ENCODE results near the gene GLIPR1L2. TPM values are rescaled to one million over a fixed set of nuclear protein-coding genes. Genes with fewer than 3 reads are reported as not detected.
"Not testable (repeated sequence)": the region's sequence is repeated elsewhere in the genome, so short reads cannot be mapped to it uniquely, and the experiment has no call there.

The GLIPR1L2 gene
- total RNA-seq, 3 donors from 2014 or later, result 0.20 TPM; not detected in 2

DNA sequence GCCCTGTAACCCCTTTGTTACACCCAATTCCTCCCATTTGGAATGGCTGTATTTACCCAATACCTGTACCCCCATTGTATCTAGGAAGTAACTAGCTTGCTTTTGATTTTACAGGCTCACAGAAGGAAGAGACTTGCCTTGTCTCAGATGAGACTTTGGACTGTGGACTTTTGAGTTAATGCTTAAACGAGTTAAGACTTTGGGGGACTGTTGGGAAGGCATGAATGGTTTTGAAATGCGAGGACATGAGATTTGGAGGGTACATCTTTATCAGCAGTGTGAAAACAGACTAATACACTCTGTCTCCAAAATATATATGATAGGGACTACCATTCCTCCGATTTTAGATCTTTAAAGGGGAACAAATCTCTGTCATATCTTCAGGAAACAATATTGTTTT, 51.6 kb downstream of the GLIPR1L2 start:
- not testable (repeated sequence) for H3K36me3 Mint-ChIP-seq (ENCODE audit: insufficient read depth); ATAC-seq; H3K9me3 Mint-ChIP-seq; DNase-seq; H3K4me1 Mint-ChIP-seq (ENCODE audit: low read depth); H3K27me3 Mint-ChIP-seq (ENCODE audit: low read depth); H3K4me3 Mint-ChIP-seq

- Mint-ChIP-seq H3K4me1 (ENCODE audit: low read depth) (no peaks in the 10 kb centered on the region), H3K4me3 (no peak overlapping the region), H3K9me3 (peaks cover 4% of the 10 kb centered on the region), H3K36me3 (ENCODE audit: insufficient read depth) (peaks cover 3% of the 10 kb centered on the region), H3K27me3 (ENCODE audit: low read depth) (peaks cover 5% of the 10 kb centered on the region)
- ATAC-seq (no peak), DNase-seq (no peak)
Observed at GRCh38 chr12:75443709-75444108, 52.8 kb downstream of the GLIPR1L2 start.

DNA sequence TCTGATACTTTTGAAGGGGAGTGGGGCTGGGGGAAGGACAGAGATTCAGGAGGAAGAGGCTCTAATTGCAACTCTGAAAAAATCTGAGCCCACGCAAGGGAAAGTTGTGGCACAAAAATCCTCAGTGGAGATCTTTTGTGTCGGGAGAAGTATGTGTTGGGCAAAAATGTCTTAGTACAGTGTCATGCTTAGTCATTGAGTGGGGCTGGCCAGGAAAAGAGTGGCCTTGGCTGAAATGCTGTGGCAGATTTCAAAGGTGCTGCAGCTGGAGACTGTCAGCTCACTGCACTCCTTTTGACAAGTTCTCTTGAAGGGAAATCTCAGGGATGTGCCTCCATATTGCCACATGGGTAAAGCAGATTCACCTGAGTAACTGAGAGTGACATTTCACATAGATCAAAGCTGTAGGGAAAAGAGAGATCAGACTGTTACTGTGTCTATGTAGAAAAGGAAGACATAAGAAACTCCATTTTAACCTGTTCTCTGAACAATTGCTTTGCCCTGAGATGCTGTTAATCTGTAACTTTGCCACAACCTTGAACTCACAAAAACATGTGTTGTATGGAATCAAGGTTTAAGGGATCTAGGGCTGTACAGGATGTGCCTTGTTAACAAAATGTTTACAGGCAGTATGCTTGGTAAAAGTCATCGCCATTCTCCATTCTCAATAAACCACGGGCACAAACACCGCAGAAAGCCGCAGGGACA, 53.7 kb downstream of the GLIPR1L2 start:
- Mint-ChIP-seq H3K4me1 (ENCODE audit: low read depth) (no peaks in the 10 kb centered on the region), H3K4me3 (no peak overlapping the region), H3K27me3 (ENCODE audit: low read depth) (peaks cover 5% of the 10 kb centered on the region), H3K9me3 (peaks cover 4% of the 10 kb centered on the region), H3K36me3 (ENCODE audit: insufficient read depth) (peaks cover 3% of the 10 kb centered on the region)
- ATAC-seq, result no peak
- DNase-seq, result no peak

- H3K4me1 Mint-ChIP-seq (ENCODE audit: low read depth); ATAC-seq; H3K9me3 Mint-ChIP-seq; DNase-seq; H3K27me3 Mint-ChIP-seq (ENCODE audit: low read depth); H3K4me3 Mint-ChIP-seq; H3K36me3 Mint-ChIP-seq (ENCODE audit: insufficient read depth): not testable (repeated sequence)
Observed at GRCh38 chr12:75445137-75445507, 54.2 kb downstream of the GLIPR1L2 start.

DNA sequence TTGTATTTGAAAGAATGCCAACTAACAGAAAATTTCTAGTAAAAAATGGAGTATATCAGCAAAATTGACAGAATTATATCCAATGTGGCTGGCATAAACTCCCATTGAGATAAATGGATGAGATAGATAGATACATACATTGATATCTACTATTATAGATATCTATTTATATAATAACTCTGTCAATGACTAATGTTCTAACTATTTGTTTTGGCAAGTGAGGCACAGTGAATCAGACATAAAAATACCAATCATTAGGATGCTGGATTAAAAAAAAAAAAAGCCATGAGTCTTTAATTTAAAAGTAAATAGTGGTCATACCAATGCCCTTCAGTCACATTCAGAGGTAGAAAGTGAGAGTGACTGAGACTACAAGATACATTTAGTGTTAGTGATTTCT, 56.0 kb downstream of the GLIPR1L2 start:
- DNase-seq (no peak), ATAC-seq (no peak)
- no peaks in the 10 kb centered on the region for H3K9me3 Mint-ChIP-seq
- H3K27me3 Mint-ChIP-seq (ENCODE audit: low read depth), result no peaks in the 10 kb centered on the region
- no peaks in the 10 kb centered on the region for H3K36me3 Mint-ChIP-seq (ENCODE audit: insufficient read depth)
- no peaks in the 10 kb centered on the region for H3K4me1 Mint-ChIP-seq (ENCODE audit: low read depth)
- H3K4me3 Mint-ChIP-seq, result no peak overlapping the region

DNA sequence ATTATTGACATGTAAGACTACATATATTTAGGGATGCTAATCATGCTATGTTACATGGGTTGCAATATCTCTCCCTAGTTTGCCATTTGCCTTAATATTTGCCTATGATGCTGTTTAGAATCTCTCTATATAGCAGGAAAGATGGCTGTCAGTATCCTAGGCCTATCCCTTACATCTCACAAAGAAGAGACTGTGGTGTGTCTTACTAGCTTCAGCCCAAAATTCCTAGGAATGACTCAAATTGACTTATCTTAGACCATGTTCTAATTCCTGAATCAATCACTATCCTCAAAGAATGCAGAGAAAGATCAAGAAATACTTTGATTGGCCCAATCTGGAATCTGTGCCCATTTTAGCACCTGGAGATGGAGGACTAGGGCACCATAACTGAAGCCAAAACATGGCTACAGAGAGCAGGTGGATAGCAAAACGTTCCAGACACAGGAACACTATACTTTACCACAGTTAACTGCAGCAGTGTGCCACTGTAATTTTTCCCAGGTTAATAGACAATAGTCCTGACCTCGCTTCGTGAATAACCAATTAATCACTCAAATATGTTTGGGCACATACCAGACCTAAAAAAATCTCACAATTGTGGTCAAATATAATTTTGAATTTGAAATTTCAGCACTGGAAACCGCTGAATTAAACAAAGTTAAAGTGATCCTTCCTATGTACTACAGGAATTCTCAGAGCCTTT, 57.0 kb downstream of the GLIPR1L2 start:
- H3K4me3 Mint-ChIP-seq, result no peak overlapping the region
- no peaks in the 10 kb centered on the region for H3K9me3 Mint-ChIP-seq
- ATAC-seq (no peak), DNase-seq (no peak)
- no peaks in the 10 kb centered on the region for H3K4me1 Mint-ChIP-seq (ENCODE audit: low read depth)
- no peaks in the 10 kb centered on the region for H3K36me3 Mint-ChIP-seq (ENCODE audit: insufficient read depth)
- no peaks in the 10 kb centered on the region for H3K27me3 Mint-ChIP-seq (ENCODE audit: low read depth)

DNA sequence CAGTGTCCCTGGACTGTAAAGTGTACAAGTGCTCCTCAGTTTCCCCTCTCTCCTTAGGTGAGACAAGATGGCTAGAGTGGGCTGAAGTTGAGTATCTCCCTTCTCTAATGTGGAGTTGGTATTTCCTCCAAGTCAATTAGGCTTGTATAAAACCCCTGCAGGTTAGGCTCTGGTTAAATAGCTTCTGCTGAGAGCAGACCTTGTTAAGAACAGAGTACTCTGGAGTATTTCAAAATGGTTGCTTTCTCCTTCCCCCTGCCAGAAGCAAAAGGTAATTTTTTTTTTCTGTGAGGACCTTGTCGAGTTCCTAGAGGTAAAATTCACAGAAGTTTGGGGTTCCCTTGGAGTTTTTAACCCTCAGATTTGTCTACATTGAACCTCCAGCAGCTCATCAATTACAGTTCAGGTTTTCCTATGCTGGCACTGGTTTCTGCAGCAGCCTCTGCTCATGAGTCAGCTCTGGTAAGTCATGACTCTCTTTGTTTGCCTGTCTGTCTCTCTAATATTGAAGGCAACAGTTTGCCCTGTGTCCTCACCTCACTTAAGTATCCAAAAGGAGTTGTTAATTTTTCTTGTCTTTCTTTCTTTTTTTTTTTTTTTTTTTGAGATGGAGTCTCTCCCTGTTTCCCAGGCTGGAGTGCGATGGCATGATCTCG, 61.9 kb downstream of the GLIPR1L2 start:
- no peaks in the 10 kb centered on the region for H3K27me3 Mint-ChIP-seq (ENCODE audit: low read depth)
- DNase-seq (no peak), ATAC-seq (no peak)
- H3K9me3 Mint-ChIP-seq, result peaks cover 4% of the 10 kb centered on the region
- H3K4me1 Mint-ChIP-seq (ENCODE audit: low read depth), result peaks cover 18% of the 10 kb centered on the region
- H3K4me3 Mint-ChIP-seq, result no peak overlapping the region
- H3K36me3 Mint-ChIP-seq (ENCODE audit: insufficient read depth), result no peaks in the 10 kb centered on the region

- peaks cover 4% of the 10 kb centered on the region for H3K9me3 Mint-ChIP-seq
- no peaks in the 10 kb centered on the region for H3K36me3 Mint-ChIP-seq (ENCODE audit: insufficient read depth)
- no peak overlapping the region for H3K4me3 Mint-ChIP-seq
- no peak for DNase-seq
- peaks cover 43% of the 10 kb centered on the region for H3K4me1 Mint-ChIP-seq (ENCODE audit: low read depth)
- no peaks in the 10 kb centered on the region for H3K27me3 Mint-ChIP-seq (ENCODE audit: low read depth)
- no peak for ATAC-seq
Observed at GRCh38 chr12:75455839-75456238, 65.0 kb downstream of the GLIPR1L2 start.

DNA sequence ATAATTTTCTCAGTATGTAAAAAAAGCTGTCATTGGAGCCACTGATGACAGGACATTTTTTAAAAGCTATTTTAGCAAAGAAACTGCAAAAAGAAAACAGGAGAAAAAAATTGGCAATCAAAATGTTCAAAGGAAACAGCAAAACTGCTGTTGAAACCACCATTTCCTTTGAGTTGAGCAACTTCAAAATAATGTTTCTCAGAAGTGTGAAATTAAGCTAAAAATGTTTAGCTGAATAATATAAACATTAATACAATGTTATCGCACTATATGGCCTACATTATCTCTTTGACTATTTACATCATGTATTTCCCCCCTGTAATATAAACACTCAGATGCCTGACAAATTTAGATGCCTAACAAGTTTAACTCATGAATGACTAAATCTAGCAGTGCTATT, 66.3 kb downstream of the GLIPR1L2 start:
- DNase-seq, result no peak
- ATAC-seq, result no peak
- peaks cover 4% of the 10 kb centered on the region for H3K9me3 Mint-ChIP-seq
- peak overlapping the region; percentile 17 for H3K4me3 Mint-ChIP-seq
- peaks cover 44% of the 10 kb centered on the region for H3K4me1 Mint-ChIP-seq (ENCODE audit: low read depth)
- H3K27me3 Mint-ChIP-seq (ENCODE audit: low read depth), result no peaks in the 10 kb centered on the region
- H3K36me3 Mint-ChIP-seq (ENCODE audit: insufficient read depth), result no peaks in the 10 kb centered on the region

GRCh38 chr12:75457866-75458265, 67.0 kb downstream of the GLIPR1L2 start:
- H3K9me3 Mint-ChIP-seq; H3K4me3 Mint-ChIP-seq; H3K27me3 Mint-ChIP-seq (ENCODE audit: low read depth); H3K36me3 Mint-ChIP-seq (ENCODE audit: insufficient read depth); ATAC-seq; DNase-seq: not testable (repeated sequence)
- H3K4me1 Mint-ChIP-seq (ENCODE audit: low read depth), result peaks cover 44% of the 10 kb centered on the region

DNA sequence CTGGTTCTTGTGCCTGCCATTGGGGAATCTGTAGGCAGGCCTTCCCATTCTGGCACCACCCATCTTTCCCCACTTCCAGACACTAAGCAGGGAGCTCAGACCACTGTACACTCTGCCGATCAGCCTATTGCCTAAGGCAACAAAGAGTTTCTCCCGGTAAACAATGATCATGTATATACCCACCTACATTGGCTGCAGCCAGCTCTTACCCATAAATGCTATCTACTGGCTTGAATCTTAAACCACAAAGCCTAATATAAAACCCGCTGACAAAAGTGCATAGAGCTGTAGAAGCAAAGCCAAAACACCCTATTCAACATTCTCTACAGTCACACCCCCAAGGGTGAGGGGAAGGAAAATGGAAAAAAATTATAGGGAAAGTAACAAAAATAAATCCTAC, 68.9 kb downstream of the GLIPR1L2 start:
- Mint-ChIP-seq H3K4me1 (ENCODE audit: low read depth) (peaks cover 44% of the 10 kb centered on the region), H3K9me3 (peaks cover 4% of the 10 kb centered on the region), H3K27me3 (ENCODE audit: low read depth) (no peaks in the 10 kb centered on the region), H3K36me3 (ENCODE audit: insufficient read depth) (no peaks in the 10 kb centered on the region), H3K4me3 (no peak overlapping the region)
- no peak for DNase-seq
- ATAC-seq, result no peak

DNA sequence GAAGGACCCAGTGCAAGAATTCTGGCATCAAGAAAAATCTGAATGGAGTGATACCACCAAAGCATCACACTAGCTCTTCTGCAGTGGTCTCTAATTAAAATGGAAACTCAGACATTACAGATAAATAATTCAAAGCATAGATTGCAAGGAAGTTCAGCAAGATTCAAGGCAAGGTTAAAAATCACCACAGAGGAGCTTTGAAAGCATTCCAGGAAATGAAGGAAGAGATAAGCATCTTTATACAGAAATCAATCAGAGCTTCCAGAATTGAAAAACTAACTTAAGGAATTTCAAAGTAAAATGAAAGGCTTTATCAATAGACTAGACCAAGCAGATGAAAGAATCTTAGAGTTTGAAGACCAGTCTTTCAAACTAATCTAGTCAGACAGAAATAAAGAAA, 69.3 kb downstream of the GLIPR1L2 start:
- ATAC-seq (no peak), DNase-seq (no peak)
- peaks cover 44% of the 10 kb centered on the region for H3K4me1 Mint-ChIP-seq (ENCODE audit: low read depth)
- H3K27me3 Mint-ChIP-seq (ENCODE audit: low read depth), result no peaks in the 10 kb centered on the region
- H3K36me3 Mint-ChIP-seq (ENCODE audit: insufficient read depth), result no peaks in the 10 kb centered on the region
- H3K4me3 Mint-ChIP-seq, result no peak overlapping the region
- peaks cover 4% of the 10 kb centered on the region for H3K9me3 Mint-ChIP-seq

DNA sequence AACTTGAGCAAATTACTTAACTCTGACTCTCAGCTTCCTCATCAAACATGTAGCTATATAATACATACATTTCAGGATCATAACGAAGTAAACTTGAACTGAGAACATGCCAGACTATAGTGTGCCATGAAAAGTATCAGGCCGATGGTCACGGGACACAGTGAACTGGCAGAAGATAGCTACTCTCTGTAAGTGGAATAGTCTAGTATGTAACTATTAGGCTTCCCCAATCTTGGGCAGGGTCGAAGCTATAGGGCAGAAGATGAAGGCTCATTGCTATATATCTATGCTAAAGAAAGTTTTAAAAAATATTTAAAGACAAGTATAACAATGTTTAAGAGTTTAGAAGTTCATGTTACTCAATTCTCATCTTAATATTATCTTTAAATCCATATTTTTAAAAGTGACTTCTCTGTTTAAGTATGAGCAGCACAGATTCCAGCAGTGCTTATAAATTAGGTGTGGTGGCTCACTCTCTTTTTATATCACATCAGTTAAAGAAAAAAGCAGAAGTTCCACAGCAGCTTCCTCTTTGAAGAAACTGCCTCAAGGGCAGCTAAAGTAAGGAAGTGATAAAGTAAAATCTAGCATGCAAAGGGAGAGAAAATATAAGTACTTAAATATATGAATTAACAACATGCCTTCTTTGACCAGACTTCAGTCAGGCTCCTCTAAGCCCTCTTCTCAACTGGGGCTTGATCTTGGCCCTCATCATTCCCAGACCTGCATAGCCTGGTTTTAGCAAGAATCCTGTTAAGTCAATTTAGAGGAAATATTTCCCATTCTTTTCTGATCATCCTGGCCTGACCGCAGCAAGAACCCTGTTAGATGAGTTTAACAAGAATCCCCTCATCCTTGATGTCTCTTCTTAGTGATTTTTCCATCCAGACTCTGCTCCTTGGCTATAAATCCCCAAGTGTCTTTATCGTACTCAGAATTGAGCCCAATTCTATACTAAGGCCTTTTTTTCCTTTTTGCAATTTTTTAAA, 81.3 kb downstream of the GLIPR1L2 start:
- Mint-ChIP-seq H3K27me3 (ENCODE audit: low read depth) (no peaks in the 10 kb centered on the region), H3K4me3 (no peak overlapping the region), H3K9me3 (no peaks in the 10 kb centered on the region), H3K36me3 (ENCODE audit: insufficient read depth) (no peaks in the 10 kb centered on the region), H3K4me1 (ENCODE audit: low read depth) (peaks cover 12% of the 10 kb centered on the region)
- DNase-seq (no peak), ATAC-seq (no peak)

GRCh38 chr12:75474116-75474515, 83.2 kb downstream of the GLIPR1L2 start:
- no peaks in the 10 kb centered on the region for H3K9me3 Mint-ChIP-seq
- DNase-seq (no peak), ATAC-seq (no peak)
- peaks cover 31% of the 10 kb centered on the region for H3K4me1 Mint-ChIP-seq (ENCODE audit: low read depth)
- H3K4me3 Mint-ChIP-seq, result no peak overlapping the region
- no peaks in the 10 kb centered on the region for H3K27me3 Mint-ChIP-seq (ENCODE audit: low read depth)
- H3K36me3 Mint-ChIP-seq (ENCODE audit: insufficient read depth), result no peaks in the 10 kb centered on the region

Data from activated T-cell treated with anti-CD3 and anti-CD28 coated beads, Interleukin-2, amount 50 U/mL, for 4 hours (primary cell).